Smooth muscle cell (in vitro differentiated cells): ENCODE measurements around the gene RCAN2. TPM values are rescaled to one million over a fixed set of nuclear protein-coding genes. Genes with fewer than 3 reads are reported as not detected.
"Not testable (repeated sequence)": the region's sequence is repeated elsewhere in the genome, so short reads cannot be mapped to it uniquely, and the experiment has no call there.

Source experiments
- DNase-seq: peaks from one replicate; lab custom pipeline; 2025; ENCODE audit not compliant: unreplicated experiment; lab: John Stamatoyannopoulos, UW
- H2AFZ ChIP-seq: fragments of 200-600 bp; sonication (generic); 2 replicates; pipeline ENCODE4 v1.6.0; 2016; ENCODE audit warnings: antibody characterized with exemption, low read depth, mild to moderate bottlenecking
- H3F3A ChIP-seq: fragments of 200-600 bp; sonication (generic); 2 replicates; pipeline ENCODE4 v1.6.0; 2017; ENCODE audit warnings: antibody characterized with exemption, low read depth
- H3K27ac ChIP-seq: fragments of 200-600 bp; sonication (generic); 2 replicates; pipeline ENCODE4 v1.5.1; 2016; ENCODE audit warnings: low read depth, mild to moderate bottlenecking
- H3K27me3 ChIP-seq: fragments of 200-600 bp; sonication (generic); 2 replicates; pipeline ENCODE4 v1.6.1; 2016; ENCODE audit warnings: low read depth, mild to moderate bottlenecking
- H3K36me3 ChIP-seq: fragments of 200-600 bp; sonication (generic); 2 replicates; pipeline ENCODE4 v1.5.1; 2016; ENCODE audit warnings: low read depth
- H3K4me1 ChIP-seq: fragments of 200-600 bp; sonication (generic); 2 replicates; pipeline ENCODE4 v1.5.1; 2016; ENCODE audit warnings: low read depth
- H3K4me2 ChIP-seq: fragments of 200-600 bp; sonication (generic); 2 replicates; pipeline ENCODE4 v1.6.0; 2016; ENCODE audit warnings: mild to moderate bottlenecking
- H3K4me3 ChIP-seq: fragments of 200-600 bp; sonication (generic); 2 replicates; pipeline ENCODE4 v1.5.1; 2016; ENCODE audit warnings: mild to moderate bottlenecking
- H3K79me2 ChIP-seq: fragments of 200-600 bp; sonication (generic); 2 replicates; pipeline ENCODE4 v1.6.0; 2016; ENCODE audit warnings: low read depth, mild to moderate bottlenecking
- H3K9ac ChIP-seq: fragments of 200-600 bp; sonication (generic); 2 replicates; pipeline ENCODE4 v1.6.0; 2016; ENCODE audit warnings: low read depth
- H3K9me3 ChIP-seq: fragments of 200-600 bp; sonication (generic); replicated peaks from 2 replicates; pipeline ENCODE4 v1.5.1; 2016; ENCODE audit warnings: low read depth
- H4K20me1 ChIP-seq: fragments of 200-600 bp; sonication (generic); 2 replicates; pipeline ENCODE4 v1.6.0; 2016; ENCODE audit warnings: low read depth
- WGBS: methylation state at CpG from one replicate; pipeline ENCODE4 v1.1.7; 2016; ENCODE audit warnings: low lambda C conversion rate; 5-methylcytosine and 5-hydroxymethylcytosine counted together
- polyA plus RNA-seq: library from polyadenylated mRNA; unstranded; fragments of >200 nt; fragmentation: Nextera tagmentation; extraction: Ambion mirVana; gene quantifications from 2 replicates; pipeline ENCODE4 v1.2.1, GENCODE V29; 2016
- total RNA-seq: library from RNA; depleted of rRNA; stranded (reverse); fragments of >200 nt; gene quantifications from 2 replicates; pipeline ENCODE4 v1.2.3, GENCODE V29; 2014
- TF ChIP-seq, protein P1 (sequence below): fragments of 200-600 bp; sonication (generic); IDR thresholded peaks from 2 replicates; pipeline ENCODE4 v1.5.1; 2017; ENCODE audit warnings: borderline replicate concordance, mild to moderate bottlenecking, antibody characterized with exemption; ENCODE audit not compliant: insufficient read depth, poor library complexity, severe bottlenecking

The RCAN2 gene
- total and polyA plus RNA-seq, 2 experiments from 2014 or later = 2.5 to 2.7 TPM

DNA sequence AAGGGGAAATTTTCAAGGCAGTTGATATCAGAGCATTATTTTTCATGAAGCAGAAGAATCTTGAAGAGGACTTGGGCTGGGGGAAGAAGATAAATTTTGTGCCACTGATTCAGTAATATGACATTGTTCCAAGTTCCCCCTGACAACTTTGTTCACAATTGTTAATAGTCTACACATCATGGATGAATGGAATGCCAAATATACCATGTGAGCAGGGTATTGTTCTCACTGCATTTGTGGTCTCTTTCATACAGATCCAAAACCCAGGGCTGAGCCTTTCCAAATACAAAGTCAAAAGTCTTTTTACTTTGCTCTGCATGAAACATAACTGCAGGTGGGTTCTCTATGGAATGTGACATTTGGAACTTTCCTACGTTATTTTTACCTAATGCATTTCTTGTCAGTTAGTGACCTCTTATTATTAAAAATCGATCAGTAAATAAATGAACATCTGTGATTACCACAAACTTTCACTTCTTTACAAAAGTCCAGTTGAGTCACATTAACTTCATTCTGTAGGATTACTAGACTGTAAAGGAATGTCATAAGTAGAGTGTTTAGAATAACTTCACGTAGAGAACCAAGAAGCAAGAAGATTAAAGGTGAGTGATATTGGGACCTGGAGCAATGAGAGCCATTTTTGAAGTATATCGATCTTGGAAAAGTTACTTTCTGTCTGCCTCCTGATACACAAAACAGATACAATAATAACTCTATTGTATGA, 100.9 kb downstream of the RCAN2 start:
- no peaks in the 10 kb centered on the region for H3K79me2 ChIP-seq
- H3K9ac ChIP-seq = no peak overlapping the region
- H3K27ac ChIP-seq = no peak overlapping the region
- H3K4me1 ChIP-seq = no peaks in the 10 kb centered on the region
- no peaks in the 10 kb centered on the region for H4K20me1 ChIP-seq
- no peaks in the 10 kb centered on the region for H3F3A ChIP-seq
- WGBS = 84% methylated on average over 4 of the region's 4 CpGs
- peaks cover under 1% of the 10 kb centered on the region for H3K27me3 ChIP-seq
- no peak overlapping the region for H3K4me3 ChIP-seq
- no peak overlapping the region for H3K4me2 ChIP-seq
- no peaks in the 10 kb centered on the region for H3K36me3 ChIP-seq
- TF ChIP-seq, protein P1, sequence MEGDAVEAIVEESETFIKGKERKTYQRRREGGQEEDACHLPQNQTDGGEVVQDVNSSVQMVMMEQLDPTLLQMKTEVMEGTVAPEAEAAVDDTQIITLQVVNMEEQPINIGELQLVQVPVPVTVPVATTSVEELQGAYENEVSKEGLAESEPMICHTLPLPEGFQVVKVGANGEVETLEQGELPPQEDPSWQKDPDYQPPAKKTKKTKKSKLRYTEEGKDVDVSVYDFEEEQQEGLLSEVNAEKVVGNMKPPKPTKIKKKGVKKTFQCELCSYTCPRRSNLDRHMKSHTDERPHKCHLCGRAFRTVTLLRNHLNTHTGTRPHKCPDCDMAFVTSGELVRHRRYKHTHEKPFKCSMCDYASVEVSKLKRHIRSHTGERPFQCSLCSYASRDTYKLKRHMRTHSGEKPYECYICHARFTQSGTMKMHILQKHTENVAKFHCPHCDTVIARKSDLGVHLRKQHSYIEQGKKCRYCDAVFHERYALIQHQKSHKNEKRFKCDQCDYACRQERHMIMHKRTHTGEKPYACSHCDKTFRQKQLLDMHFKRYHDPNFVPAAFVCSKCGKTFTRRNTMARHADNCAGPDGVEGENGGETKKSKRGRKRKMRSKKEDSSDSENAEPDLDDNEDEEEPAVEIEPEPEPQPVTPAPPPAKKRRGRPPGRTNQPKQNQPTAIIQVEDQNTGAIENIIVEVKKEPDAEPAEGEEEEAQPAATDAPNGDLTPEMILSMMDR = no peak
- H2AFZ ChIP-seq = no peak overlapping the region
- no peaks in the 10 kb centered on the region for H3K9me3 ChIP-seq
- no peak for DNase-seq

DNA sequence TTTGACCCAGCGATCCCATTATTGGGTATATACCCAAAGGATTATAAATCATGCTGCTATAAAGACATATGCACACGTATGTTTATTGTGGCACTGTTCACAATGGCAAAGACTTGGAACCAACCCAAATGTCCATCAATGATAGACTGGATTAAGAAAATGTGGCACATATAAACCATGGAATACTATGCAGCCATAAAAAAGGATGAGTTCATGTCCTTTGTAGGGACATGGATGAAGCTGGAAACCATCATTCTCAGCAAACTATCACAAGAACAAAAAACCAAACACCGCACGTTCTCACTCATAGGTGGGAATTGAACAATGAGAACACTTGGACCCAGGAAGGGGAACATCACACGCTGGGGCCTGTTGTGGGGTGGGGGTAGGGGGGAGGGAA, 103.5 kb downstream of the RCAN2 start:
- H3K4me1 ChIP-seq, H3K79me2 ChIP-seq, H3K4me2 ChIP-seq, H4K20me1 ChIP-seq, H2AFZ ChIP-seq, DNase-seq, H3K9me3 ChIP-seq, H3F3A ChIP-seq, H3K36me3 ChIP-seq, H3K27me3 ChIP-seq, H3K9ac ChIP-seq, H3K4me3 ChIP-seq, H3K27ac ChIP-seq: not testable (repeated sequence)
- WGBS = 96% methylated on average over 5 of the region's 5 CpGs

DNA sequence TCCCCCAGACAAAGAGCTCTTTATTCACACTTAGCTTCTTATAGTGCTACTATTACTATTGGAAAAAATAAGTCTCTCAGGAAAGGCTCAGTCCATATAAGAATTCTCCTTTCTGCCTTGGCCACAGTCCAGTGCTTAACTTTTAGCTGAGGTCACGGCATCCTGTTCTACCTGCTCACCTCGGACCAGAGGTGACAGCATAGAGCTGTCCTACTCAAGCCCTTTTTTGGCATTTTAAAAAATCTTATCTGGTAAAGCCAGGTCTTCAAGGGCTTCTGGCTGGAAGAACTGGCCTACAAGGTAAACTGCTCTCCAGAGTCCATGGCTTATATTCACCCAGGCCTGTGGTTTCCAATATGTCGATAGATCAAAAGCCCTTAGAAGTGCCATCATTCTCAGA, 109.7 kb downstream of the RCAN2 start:
- Histone ChIP-seq H3K27ac (no peak overlapping the region), H3K79me2 (no peaks in the 10 kb centered on the region), H3K4me1 (no peaks in the 10 kb centered on the region), H3K36me3 (no peaks in the 10 kb centered on the region), H3F3A (no peaks in the 10 kb centered on the region), H2AFZ (no peak overlapping the region), H3K9ac (no peak overlapping the region), H3K9me3 (no peaks in the 10 kb centered on the region), H4K20me1 (no peaks in the 10 kb centered on the region), H3K4me3 (no peak overlapping the region), H3K4me2 (no peak overlapping the region), H3K27me3 (no peaks in the 10 kb centered on the region)
- TF ChIP-seq, protein P1 = no peak
- DNase-seq = no peak
- 69% methylated on average over 3 of the region's 3 CpGs for WGBS

DNA sequence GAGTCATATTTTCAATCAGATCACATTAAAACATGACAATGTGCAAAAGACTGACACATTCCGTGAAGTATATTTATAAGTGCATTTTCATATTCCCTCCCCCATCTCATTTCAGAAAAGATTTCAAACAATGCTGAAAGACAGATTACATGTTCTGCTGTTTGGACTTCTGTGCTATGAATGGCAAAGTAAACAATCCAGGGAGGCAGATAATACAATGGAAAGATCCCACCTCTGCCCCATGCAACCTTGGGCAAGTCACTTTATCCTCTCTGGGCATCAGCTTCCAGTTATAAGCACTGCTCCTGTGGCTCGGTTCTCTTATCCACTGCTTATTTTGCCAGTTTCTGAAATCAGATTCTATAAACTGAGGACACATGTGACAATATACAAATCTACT, 110.2 kb downstream of the RCAN2 start:
- Histone ChIP-seq H3K27ac (no peak overlapping the region), H3K79me2 (no peaks in the 10 kb centered on the region), H3K27me3 (no peaks in the 10 kb centered on the region), H3F3A (no peaks in the 10 kb centered on the region), H3K4me3 (no peak overlapping the region), H3K36me3 (no peaks in the 10 kb centered on the region), H4K20me1 (no peaks in the 10 kb centered on the region), H3K9me3 (no peaks in the 10 kb centered on the region), H2AFZ (no peak overlapping the region), H3K9ac (no peak overlapping the region), H3K4me1 (no peaks in the 10 kb centered on the region), H3K4me2 (no peak overlapping the region)
- no peak for DNase-seq
- TF ChIP-seq, protein P1 = no peak
- WGBS = 85% methylated on average over 2 of the region's 2 CpGs
